Activated CD8-positive, alpha-beta memory T cell treated with anti-CD3 and anti-CD28 coated beads, Interleukin-2, amount 50 U/mL, for 48 hours (primary cell): ENCODE data around the gene USP22.

Source experiments
- DNase-seq: peaks from one replicate; pipeline ENCODE4 v3.0.0-alpha.2; 2020

The USP22 gene

GRCh38 chr17:21019976-21020586 is 22.7 kb downstream of the USP22 start:
- no peak for DNase-seq

GRCh38 chr17:21018894-21019293 is 23.9 kb downstream of the USP22 start:
- DNase-seq = no peak

GRCh38 chr17:21017861-21018260 is 24.9 kb downstream of the USP22 start:
- no peak for DNase-seq

- DNase-seq = no peak
Observed at GRCh38 chr17:21017256-21017655, 25.6 kb downstream of the USP22 start.

- no peak for DNase-seq
Observed at GRCh38 chr17:21016826-21017225, 26.0 kb downstream of the USP22 start.

GRCh38 chr17:21015564-21015963 is 27.2 kb downstream of the USP22 start:
- DNase-seq = no peak

GRCh38 chr17:21014498-21014897 is 28.3 kb downstream of the USP22 start:
- no peak for DNase-seq

GRCh38 chr17:21013983-21014382 is 28.8 kb downstream of the USP22 start:
- no peak for DNase-seq

GRCh38 chr17:21012736-21013135 is 30.1 kb downstream of the USP22 start:
- no peak for DNase-seq

GRCh38 chr17:21010705-21011596 is 31.9 kb downstream of the USP22 start:
- DNase-seq = no peak

GRCh38 chr17:21008992-21009671 is 33.7 kb downstream of the USP22 start:
- DNase-seq = no peak

GRCh38 chr17:21008160-21008915 is 34.5 kb downstream of the USP22 start:
- DNase-seq = no peak

- no peak for DNase-seq
Observed at GRCh38 chr17:21007646-21008045, 35.2 kb downstream of the USP22 start.

GRCh38 chr17:21005803-21006202 is 37.0 kb downstream of the USP22 start:
- no peak for DNase-seq

- DNase-seq = no peak
Observed at GRCh38 chr17:21005367-21005766, 37.4 kb downstream of the USP22 start.

- no peak for DNase-seq
Observed at GRCh38 chr17:21004016-21004930, 38.5 kb downstream of the USP22 start.

- no peak for DNase-seq
Observed at GRCh38 chr17:21003007-21003621, 39.7 kb downstream of the USP22 start.

GRCh38 chr17:21002309-21003006 is 40.4 kb downstream of the USP22 start:
- DNase-seq = no peak

- no peak for DNase-seq
Observed at GRCh38 chr17:21001813-21002221, 41.0 kb downstream of the USP22 start.

- DNase-seq = no peak
Observed at GRCh38 chr17:21001111-21001812, 41.5 kb downstream of the USP22 start.
